GM21381 (cell line): ENCODE results near the gene GJA3.
"Not testable (repeated sequence)": the region's sequence is repeated elsewhere in the genome, so short reads cannot be mapped to it uniquely, and the experiment has no call there.

Source experiments
- ATAC-seq: cut with Tn5 transposase; IDR thresholded peaks from one replicate; pipeline ENCODE4 v1.9.1; 2021; ENCODE audit warnings: mild to moderate bottlenecking, moderate library complexity; ENCODE audit not compliant: unreplicated experiment

GJA3 gene

DNA sequence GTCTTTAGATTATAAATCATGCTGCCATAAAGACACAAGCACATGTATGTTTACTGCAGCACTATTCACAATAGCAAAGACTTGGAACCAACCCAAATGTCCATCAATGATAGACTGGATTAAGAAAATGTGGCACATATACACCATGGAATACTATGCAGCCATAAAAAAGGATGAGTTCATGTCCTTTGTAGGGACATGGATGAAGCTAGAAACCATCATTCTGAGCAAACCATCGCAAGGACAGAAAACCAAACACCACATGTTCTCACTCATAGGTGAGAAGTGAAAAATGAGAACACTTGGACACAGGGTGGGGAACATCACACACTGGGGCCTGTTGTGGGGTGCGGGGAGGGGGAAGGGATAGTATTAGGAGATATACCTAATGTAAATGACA, 7.6 kb downstream of the GJA3 start:
- not testable (repeated sequence) for ATAC-seq

GRCh38 chr13:20151612-20152011, 9.2 kb downstream of the GJA3 start:
- ATAC-seq = no peak

DNA sequence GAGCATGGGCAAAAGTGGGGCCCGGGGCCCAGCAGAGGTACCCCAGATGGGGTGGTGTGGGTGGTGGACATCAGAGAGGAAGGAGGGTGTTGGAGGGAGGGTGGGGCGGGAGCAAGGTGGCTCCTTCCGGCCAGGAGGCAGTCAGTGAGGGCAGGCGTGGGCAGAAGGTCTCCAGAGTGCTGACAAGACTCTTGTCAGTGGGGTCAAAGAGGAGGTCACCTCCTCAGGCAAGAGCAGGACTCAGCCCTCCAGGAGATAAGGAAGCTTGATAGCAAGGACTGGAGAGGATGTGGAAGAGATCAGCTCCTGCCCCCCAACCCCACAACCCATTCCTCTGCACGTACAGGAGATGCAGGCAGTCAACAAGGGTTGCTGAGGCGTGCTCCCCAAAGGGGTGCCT, 9.8 kb downstream of the GJA3 start:
- ATAC-seq = no peak

DNA sequence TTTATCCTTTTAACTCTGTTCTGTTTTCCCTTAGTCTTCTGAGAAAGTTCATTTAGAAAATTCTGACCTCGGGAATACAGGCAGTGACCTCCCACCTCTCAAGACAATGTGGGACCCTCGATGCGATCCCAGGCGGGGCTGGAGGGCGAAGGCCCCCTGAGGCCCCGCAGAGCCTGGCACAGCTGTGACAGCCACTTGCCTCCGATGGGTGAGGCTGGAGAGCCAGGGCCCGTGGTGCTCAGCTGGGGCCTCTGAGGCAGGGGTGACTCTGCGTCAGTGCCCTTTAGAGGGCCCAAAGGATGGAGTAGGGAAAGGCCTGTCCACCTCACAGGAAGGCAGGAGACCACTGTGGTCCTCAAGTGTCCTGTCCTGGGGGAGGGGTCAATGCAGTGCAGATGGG, 10.3 kb downstream of the GJA3 start:
- ATAC-seq = no peak

GRCh38 chr13:20149762-20150161, 11.1 kb downstream of the GJA3 start:
- ATAC-seq = no peak

- no peak for ATAC-seq
These were observed 12.2 kb downstream of the GJA3 start for GRCh38 chr13:20148501-20149183.

DNA sequence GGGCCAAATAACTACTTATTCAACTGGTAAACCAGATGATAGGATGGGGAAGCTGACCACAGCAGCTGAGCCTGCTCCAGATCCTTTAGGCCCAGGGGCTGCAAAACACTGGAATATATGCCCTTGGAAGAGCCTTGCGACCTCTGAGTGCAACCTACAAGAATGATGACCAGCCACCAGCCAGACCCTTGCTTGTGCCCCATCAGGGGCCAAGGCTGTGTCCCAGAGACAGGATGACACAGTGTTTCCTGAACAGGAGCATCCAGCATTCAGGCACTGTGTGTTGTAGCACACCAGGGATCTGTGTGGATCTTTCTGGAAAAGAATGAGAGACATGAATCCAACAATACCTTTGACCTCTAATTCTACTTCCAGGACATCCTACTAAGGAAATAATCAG, 14.5 kb downstream of the GJA3 start:
- ATAC-seq = no peak

DNA sequence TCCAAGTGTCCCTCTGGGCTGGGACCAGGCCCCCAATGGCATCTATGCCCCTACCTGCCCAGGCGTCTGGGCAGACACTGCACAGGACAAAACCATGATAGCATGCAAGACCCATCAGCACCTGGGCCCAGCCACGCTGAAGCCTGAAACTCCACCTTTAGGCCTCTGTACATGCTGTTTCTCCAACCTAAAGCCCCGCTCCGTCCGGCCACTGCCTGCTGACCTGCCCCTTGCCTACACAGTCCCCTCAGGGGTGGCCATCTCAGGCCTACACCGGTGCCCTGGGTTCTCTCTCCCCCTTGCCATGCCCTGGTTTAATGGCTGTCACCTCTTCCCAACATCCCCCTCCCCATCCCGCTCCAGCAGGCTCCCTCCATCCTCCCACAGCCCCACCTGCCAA, 15.3 kb downstream of the GJA3 start:
- no peak for ATAC-seq

GRCh38 chr13:20144141-20144850, 16.6 kb downstream of the GJA3 start:
- no peak for ATAC-seq

GRCh38 chr13:20142927-20143480, 17.8 kb downstream of the GJA3 start:
- no peak for ATAC-seq

- no peak for ATAC-seq
These were observed 18.6 kb downstream of the GJA3 start for GRCh38 chr13:20142023-20142926.

- ATAC-seq = no peak
These were observed 19.4 kb downstream of the GJA3 start for GRCh38 chr13:20141238-20142022.

DNA sequence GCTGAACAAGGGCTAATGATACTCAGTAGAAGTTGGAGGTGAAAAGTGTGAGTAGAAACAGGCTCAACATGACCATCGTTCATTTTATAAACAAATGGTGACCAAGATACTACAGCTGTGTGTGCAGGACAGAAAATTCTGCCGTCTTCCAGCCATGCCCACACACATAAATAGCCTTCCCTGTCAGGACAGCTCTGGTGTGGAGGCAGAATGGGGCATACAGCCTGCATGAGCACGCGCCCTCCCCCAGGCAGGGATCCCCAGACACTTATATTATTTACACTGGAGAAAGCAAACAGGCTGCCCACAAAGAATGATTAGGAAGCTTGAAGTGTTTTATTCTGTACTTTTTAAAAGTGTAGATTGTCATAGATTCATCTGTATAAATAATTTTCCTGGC, 20.4 kb downstream of the GJA3 start:
- no peak for ATAC-seq

DNA sequence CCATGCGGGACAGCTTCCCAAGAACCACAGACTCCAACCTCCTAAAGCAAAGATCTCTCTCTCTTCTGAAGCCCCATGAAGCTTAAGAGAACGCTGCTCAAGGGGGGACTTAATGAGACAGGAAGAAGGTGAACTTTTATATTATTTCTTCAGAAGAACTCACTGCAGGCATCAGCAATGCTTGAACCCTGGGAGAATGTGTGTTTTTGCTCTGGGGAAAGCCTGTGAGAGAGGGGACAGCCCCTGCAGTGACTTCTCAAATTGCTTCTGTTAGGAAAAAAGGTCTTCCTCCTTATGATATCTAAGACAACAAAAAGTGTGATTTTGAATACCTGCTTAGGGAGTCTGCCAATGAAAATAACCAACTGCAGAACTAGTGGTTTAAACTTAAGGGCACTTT, 23.0 kb downstream of the GJA3 start:
- no peak for ATAC-seq

DNA sequence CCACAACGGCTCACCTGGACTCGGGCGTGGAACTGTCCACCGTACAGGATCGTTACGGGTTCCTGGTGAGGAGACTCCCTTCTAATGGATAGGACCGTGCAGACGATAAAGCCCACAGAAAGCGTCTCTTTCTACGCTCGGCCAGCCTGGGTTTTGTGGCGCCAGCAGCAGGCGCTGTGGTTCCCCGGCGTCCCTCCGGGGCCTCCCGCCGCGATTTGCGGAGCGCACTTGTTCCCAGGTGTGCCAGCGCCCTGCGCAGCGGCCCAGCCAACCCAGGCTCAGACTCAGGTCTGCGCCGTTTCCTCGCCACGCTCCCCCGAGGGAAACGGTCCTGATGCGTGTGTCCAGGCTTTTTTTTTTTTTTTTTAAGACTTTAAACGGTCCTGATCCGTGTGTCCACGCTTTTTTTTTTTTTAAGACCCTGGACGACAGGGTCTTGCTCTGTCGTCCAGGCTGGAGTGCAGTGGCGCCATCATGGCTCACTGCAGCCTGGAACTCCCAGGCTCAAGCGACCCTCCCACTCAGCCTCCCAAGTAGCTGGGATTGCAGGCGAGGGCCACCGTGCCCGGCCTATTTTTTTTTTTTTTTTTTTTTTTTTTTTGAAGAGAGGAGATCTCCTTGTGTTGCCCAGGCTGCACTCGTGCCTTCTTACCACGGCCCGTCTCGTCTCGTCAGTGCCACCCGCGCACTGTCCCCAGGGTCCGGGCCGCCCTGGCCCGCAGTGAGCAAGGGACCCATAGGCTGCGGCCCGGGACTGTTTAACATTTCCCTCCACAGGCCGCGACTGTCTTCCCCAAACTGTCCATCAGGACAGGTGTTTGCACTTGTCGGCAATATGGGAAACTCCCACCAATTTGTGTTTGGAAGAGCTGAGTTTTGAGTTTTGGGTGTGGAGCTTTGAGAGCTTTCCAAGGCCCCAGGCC, 23.8 kb downstream of the GJA3 start:
- peak; percentile 68 for ATAC-seq

DNA sequence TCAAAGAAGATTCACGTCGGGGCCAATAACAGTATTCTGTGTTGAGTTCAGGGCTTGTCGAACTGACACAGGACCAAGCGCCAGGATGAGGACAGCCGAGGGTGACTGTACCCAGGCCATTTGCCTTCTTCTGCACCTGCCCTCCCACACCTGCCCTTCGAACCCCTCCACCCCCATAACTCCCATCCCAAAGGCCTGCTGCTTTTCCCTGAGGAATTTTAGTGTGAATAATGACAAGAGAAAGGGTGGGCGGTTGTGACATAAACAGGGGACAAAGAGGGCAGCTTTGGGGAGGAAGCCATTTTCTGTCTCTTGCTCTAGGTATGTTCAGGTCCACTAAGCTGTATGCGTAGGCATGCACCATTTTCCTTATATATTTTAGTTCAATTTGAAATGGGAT, 26.1 kb downstream of the GJA3 start:
- ATAC-seq = no peak

DNA sequence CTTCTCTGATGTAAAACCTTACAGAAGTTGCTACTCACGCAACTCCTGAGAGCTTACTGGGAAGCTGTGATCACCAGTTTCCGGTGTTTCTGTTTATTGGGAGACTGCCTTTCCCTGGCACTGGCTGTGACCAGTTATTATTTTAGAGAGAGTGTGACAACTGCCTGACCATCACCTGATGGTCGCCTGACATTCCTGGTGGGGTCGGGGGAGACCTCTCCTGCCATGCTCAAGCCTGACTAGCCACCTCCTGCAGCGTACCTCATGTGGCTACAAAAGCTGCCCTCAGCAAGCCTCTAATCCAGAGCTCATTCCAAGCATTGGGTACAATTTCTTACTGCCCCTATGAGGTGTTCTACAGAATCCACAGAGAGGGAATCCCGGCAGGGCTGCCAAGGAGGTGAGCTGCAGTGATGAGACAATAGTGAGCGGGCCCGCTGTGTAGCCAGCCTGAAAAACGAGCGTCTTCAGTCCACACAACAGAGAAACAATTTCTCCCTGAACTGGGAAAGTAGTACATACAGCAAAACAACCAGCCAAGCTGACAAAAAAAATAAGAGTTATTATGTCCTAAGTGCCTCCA, 28.7 kb downstream of the GJA3 start:
- no peak for ATAC-seq

DNA sequence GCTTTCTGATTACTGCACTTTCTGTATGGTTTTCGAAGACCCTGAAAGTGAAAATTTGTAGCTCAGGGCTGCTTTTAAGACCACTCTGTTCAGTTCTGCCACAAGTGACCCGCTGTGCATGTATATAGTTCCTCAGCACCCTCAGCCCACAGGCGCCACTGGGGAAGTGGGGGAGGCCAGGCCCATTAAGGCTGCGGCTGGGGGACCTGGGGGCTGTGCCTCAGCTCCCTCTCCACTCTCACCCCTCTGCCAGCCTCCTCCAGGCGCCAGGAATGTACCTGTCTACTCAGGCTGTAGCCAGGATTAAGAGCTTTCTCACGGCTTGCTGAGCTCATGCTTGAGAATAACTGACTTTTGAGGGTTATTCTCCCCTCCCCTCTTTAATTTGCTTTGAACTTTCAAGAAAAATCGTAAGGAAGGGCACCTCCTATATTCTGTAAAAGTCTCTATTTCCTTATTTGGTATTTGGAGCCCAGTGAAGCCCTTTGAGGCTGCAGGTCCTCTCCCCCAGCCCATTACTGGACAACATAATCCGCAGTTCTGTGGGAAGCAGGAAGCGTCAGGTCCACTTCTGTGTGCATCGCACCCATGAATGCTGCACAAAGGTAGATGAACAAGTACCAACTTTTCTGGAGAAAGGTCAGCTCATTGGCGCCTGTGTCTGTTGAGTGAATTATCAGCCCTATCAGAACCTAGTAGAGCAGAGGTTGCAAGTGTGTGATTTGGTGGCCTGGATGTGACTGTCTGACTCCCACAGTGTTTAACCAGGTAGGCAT, 29.6 kb downstream of the GJA3 start:
- ATAC-seq = no peak
